Activated CD4-positive, alpha-beta T cell treated with anti-CD3 and anti-CD28 coated beads, Interleukin-2, amount 50 U/mL, for 24 hours (primary cell): ENCODE measurements around the gene TDRD12.
"Not testable (repeated sequence)": the region's sequence is repeated elsewhere in the genome, so short reads cannot be mapped to it uniquely, and the experiment has no call there.

Experiments used
- DNase-seq, 2 donors: peaks; one replicate each; pipeline ENCODE4 v3.0.0-alpha.2; 2020; ENCODE audit warnings: low read depth in 1 of 2, low spot score in 1 of 2

TDRD12 gene

GRCh38 chr19:32693151-32694108, 26.1 kb upstream of the TDRD12 start:
- DNase-seq, result not testable (repeated sequence)

DNA sequence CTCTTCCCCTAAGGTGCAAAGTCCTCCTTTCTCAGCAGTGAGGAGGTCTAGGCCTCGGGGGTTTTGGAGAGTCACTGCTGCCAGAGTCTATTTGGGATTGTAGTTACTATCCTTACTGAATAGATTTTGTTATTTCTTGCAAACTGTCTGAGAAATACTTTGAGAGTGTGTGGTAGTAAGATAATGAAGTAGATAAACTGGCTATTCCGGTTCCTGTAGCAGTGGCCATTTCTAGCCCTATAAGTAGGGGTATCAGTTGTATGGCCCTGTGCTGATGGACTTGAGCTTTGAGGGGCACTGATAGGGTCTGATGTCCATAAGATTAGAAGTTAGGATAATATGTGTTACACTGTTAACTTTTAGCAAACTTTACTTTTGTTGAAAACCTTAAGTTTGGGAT, 25.3 kb upstream of the TDRD12 start:
- not testable (repeated sequence) for DNase-seq

- DNase-seq, result not testable (repeated sequence)
Observed at GRCh38 chr19:32694851-32695250, 24.7 kb upstream of the TDRD12 start.

DNA sequence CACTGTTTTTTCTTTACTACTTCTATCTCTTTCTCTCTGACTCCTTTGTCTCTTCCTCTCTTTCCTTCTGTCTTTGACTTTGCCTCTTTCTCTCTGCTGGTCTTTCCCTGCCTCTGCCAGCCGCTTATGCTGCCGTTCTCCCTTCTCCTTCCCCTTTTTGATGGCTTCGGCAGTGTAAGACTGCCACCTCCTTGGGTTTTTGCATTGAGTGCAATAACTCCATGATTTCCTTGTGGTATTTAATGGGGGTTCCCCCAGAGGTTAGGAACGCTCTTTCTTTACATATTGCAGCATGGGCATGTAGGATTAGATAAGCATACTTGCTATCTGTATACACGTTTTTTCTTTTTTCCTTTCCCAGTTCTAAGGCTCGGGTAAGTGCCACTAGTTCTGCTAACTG, 24.1 kb upstream of the TDRD12 start:
- not testable (repeated sequence) for DNase-seq

DNA sequence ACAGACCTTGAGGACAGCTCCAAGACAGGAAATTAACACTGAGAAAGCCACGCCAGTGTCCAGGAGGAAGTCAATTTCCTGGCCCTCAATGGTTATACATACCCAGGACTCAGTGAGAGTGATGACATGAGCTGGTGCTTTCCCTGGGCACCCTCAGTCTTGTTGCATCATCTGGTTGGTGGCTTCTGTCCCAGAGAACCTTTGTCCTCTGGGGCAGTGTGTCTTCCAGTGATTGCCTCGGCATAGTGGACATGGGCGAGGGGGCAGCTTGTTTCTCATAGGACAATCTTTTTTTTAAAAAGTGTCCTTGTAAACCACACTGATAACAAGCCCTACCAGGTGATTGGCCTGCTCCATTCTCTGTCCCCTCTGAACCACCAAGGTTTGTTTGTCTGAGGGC, 22.8 kb upstream of the TDRD12 start:
- DNase-seq, result not testable (repeated sequence)

GRCh38 chr19:32700129-32700528, 19.4 kb upstream of the TDRD12 start:
- not testable (repeated sequence) for DNase-seq

- DNase-seq, result no peak
Observed at GRCh38 chr19:32702010-32702409, 17.6 kb upstream of the TDRD12 start.

DNA sequence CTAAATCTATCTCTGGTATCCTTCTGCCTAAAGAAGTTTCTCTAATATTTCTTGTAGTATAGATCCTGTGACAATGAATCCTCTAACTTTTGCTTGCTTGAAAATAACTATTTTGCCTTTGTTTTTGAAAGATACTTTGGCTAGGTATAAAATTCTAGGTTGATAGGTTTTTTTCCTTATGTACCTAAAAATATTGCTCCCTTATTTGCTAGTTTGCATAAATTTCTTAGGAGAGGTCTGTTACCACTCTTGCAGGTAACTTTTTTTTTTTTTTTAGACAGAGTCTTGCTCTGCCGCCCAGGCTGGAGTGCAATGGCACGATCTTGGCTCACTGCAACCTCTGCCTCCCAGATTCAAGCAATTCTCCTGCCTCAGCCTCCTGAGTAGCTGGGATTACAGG, 15.6 kb upstream of the TDRD12 start:
- DNase-seq, result not testable (repeated sequence)

DNA sequence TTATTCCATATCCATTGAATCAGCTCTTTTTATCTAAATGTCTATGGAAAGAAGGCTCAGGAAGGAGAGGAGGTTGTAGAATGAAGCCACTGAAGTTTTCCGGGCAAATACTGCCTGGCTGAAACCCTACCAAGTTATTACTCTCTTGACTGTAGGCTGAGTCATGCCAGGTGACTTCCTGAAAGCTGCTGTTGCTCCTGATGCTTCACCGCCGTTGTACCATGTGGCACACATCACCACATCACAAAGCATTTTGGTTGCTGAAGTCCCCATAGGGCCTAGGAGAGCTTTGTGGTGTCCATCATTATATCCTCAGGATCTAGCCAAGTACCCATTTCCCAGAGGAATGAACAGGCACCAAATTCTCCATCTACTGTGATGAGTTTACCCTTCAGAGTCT, 11.1 kb upstream of the TDRD12 start:
- no peak for DNase-seq

- DNase-seq, result no peak
Observed at GRCh38 chr19:32709032-32709431, 10.5 kb upstream of the TDRD12 start.

GRCh38 chr19:32711747-32712146, 7.8 kb upstream of the TDRD12 start:
- no peak for DNase-seq

- DNase-seq, result not testable (repeated sequence)
Observed at GRCh38 chr19:32716203-32716602, 3.4 kb upstream of the TDRD12 start.

GRCh38 chr19:32717496-32717895, 2.1 kb upstream of the TDRD12 start:
- DNase-seq, result no peak

GRCh38 chr19:32718286-32718685, 1.3 kb upstream of the TDRD12 start:
- DNase-seq, result no peak

DNA sequence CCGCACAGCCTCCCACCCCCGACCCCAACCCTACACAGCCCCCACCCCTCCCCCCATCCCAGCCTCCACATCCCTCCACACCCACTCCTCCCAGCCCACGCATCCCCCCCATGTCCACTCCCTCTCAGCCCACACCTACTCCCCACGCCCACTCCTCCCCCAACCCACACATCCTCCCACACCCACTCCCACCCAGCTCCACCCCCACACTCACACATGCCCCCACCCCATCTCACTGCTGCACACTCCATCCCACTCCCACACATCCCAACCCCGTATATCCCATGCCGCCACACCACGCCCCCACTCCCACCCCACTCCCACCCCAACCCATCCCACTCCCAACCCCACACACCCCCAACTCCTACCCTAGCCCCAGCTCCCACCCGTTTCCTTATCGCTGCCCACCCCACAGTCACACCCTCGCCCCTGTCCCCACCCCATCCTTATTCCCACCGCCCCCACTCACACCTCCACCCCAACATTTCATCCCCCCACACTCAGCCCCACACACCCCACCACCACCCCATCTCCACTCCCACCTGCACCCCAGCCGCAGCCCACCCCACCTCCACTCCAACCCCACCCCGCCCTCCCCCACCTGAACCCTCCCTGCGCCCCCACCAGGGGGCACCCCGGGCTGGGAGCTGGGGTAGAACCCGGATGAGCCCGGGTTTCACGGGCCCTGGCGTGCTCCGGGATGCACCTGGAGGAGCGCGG, 809 bp downstream of the TDRD12 start:
- no peak for DNase-seq

- DNase-seq, result no peak
Observed at GRCh38 chr19:32720936-32721250, 1.3 kb downstream of the TDRD12 start.

GRCh38 chr19:32735936-32736335, 16.4 kb downstream of the TDRD12 start:
- DNase-seq, result no peak

DNA sequence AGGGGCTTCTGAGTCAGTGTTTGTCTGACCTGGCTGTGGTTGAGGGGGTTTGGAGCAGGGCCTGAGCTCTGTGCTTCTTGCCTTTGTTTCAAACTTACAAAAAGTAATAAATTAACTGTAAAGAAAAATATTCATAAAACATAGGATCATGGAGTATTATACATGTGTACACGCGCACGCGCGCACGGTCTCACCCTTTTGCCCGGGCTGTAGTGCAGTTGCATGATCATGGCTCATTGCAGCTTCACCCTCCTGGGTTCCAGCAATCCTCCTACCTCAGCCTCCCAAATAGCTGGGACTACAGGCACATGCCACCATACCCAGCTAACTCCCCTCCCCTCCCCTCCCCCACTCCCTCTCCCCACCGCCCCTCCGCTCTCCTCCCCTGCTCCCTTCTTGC, 23.5 kb downstream of the TDRD12 start:
- no peak for DNase-seq

- no peak for DNase-seq
Observed at GRCh38 chr19:32743447-32743846, 23.9 kb downstream of the TDRD12 start.

DNA sequence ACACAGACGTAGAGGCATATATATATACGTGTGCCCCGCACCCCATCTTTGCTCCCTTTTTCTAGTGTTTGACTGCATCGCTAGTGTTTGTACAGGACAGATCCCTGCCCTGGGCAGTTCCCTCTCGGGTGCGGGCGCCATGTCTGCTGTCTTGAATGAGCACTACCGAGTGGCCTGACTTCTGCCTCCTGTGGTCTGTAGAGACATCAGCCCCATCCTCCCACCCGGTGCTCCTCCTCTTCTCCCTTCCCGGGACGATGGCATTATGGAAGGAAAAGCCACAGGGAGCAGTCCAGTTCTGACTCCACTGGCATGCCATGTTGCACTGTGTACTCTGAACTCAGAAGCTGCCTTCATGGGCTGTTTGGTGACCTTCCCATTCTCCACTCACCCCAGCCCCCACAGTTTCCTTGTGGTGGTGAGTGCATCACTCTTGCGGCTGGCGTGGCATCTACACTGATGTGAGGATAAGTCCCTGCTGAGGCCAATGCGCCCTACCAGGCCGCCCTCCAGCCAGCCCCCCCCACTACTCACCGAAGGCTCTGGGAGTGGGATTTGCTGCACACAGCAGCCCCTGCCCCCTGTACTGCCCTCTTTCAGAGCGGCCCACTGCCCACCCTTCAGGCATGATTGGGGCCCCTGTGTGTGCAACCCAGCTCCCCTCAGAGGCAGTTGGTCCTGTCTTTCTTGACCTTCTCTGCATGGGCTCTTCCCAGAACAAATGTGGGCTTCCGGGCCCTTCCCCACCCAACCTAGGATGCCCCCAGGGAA, 25.2 kb downstream of the TDRD12 start:
- no peak for DNase-seq

GRCh38 chr19:32745594-32746251, 26.2 kb downstream of the TDRD12 start:
- not testable (repeated sequence) for DNase-seq
